Stimulated activated CD8-positive, alpha-beta memory T cell treated with anti-CD3 and anti-CD28 coated beads, Interleukin-15, amount 100 ng/mL, for 48 hours (primary cell): ENCODE results near the gene C12orf57.

Experiments used
- DNase-seq, 2 donors: peaks; one replicate each; pipeline ENCODE4 v3.0.0-alpha.2; 2020; ENCODE audit warnings: low read depth in 2 of 2

The C12orf57 gene

DNA sequence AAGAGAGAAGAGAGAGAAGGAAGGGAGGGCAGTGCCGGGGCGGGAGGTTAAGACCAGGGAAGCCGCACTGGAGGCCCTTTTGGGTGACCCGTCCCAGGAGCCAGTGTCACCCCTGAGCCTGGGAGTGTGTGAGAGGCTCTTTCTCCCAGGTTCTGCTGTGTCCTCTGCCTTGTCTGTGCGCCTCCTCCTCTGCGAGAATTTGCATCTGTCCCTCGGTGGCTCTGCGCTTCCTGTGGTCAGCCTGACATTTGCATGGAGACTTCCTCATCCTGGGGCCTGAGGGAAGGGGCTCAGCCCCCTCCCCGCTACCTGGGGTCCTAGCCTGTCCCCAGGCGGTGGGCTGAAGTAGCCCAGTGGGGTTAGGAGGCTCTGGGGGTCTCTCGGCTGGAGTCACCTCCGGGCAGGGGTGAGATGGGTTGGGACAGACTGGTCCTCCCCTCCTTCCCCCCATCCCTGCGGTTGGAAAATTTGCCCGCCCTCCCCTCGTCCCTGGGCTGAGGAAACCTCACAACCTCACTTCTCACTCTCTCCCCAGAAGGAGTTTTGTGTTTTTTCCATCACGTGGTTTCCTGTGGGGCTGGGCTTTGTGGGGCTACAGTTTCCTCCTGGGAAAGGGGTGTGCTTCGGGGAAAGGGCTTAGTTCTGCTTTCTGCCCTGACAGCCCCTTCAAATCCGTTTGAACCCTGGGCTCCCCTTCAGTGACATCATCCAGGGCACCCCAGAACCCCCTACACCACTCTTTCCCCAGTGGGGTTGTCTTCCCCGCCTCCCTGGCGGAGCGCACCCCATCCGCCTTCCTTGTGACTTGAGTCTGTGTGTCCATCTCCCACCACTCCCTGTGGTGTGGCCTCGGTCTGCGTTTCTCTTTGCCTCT lies 9.9 kb downstream of the C12orf57 start:
- peak; percentile 77 to 82 for DNase-seq

DNA sequence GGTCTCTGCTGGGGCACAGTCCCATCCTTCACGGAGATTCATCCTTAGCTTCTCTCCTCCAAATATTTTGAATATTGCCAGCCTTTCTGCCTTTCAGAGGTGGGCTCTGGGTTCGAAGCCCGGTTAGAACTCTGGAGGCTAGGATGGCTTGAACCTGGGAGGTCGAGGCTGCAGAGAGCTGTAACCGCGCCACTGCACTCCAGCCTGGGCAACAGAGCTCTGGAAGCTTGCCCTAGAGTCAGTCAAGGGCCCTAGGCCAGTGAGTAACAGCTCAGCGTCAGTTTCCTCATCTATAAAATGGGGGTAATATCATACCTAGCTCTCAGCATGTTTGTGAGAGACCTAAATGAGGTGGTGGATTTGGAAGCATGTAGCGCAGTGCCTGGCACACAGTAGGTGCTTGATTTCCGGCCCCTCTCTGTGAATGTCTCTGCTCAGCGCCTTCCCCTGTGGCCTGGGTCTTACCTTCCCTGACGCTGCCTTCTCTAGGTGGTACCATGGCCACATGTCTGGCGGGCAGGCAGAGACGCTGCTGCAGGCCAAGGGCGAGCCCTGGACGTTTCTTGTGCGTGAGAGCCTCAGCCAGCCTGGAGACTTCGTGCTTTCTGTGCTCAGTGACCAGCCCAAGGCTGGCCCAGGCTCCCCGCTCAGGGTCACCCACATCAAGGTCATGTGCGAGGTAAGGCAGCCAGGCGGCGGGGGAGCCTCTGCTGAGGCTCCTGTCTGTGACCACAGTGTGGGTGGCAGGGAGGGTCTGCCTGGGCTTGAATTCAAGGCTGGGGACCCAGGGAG lies 10.7 kb downstream of the C12orf57 start:
- no peak for DNase-seq

DNA sequence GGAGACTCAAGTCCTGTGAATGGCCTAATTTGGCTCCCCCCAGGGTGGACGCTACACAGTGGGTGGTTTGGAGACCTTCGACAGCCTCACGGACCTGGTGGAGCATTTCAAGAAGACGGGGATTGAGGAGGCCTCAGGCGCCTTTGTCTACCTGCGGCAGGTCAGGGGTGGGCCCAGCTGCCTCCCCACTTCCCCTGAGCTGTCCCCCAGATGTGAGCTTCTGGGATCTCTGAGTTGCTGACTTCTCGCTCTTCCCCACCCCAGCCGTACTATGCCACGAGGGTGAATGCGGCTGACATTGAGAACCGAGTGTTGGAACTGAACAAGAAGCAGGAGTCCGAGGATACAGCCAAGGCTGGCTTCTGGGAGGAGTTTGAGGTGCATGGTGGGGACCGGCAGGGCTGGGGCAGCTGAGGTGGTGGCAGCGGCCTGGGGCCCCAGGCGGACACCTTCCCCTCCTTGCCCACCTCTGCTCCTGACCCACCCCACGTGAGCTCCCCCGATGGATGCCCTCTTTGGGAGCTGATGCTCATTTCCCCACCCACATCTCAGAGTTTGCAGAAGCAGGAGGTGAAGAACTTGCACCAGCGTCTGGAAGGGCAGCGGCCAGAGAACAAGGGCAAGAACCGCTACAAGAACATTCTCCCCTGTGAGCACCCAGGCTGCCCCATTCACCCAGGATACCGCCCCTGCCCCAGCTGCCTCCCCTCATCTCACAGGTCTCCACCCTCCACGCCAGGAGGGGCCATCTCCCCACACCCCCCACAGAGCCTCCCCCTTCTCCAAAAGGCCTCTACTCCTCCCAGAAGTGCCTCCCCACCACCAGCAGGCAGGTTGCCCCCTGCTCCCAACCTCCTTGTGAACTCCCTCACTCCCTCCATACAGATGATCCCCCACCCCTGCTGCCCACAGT lies 11.5 kb downstream of the C12orf57 start:
- no peak for DNase-seq

DNA sequence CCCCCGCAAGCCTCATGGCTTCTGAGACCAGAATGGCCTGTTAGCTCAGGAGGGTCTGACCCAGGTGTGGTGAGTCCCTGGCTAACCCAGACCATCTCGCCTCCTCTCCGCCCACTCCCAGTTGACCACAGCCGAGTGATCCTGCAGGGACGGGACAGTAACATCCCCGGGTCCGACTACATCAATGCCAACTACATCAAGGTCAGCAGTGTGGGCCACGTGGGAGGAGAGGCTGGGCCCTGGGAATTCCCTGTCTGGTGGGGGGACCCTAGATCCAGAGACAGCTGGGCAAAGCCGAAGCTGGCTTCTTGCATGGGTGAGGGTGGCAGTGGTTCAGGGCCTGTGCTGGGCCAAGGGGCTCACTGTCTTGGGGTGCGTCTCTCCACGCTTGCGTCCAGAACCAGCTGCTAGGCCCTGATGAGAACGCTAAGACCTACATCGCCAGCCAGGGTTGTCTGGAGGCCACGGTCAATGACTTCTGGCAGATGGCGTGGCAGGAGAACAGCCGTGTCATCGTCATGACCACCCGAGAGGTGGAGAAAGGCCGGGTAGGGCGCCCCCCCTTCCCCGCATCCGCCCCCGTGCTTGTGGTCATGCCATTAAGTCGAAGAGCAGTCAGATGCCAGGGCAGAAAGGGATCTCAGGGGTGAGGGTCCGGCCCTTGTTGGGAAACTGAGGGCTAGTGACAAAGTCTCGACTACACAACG lies 12.4 kb downstream of the C12orf57 start:
- DNase-seq: no peak

DNA sequence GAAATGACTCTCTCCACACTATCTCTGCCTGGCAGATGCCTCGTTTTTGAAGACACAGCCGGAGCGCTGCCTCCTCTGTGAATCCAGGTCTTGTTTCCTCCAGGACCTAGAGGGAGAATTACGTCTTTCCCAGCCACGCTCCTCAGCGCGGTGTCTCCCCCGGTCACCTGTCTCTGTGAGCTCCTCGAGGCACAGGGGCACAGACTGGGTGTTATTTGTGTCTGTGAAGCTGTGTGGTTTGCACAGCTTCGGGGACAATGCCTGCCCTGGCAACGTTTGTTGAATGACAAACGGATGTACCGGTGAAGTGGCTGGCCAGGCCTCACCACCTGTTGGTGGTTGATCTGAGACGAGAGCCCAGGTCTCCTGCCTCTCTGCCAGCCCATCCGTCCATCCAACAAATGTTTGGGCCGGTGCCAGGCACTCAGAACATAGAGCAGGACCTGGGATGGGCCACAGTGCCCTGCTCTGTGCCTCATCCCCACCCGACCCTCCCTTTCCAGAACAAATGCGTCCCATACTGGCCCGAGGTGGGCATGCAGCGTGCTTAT lies 13.4 kb downstream of the C12orf57 start:
- no peak for DNase-seq

DNA sequence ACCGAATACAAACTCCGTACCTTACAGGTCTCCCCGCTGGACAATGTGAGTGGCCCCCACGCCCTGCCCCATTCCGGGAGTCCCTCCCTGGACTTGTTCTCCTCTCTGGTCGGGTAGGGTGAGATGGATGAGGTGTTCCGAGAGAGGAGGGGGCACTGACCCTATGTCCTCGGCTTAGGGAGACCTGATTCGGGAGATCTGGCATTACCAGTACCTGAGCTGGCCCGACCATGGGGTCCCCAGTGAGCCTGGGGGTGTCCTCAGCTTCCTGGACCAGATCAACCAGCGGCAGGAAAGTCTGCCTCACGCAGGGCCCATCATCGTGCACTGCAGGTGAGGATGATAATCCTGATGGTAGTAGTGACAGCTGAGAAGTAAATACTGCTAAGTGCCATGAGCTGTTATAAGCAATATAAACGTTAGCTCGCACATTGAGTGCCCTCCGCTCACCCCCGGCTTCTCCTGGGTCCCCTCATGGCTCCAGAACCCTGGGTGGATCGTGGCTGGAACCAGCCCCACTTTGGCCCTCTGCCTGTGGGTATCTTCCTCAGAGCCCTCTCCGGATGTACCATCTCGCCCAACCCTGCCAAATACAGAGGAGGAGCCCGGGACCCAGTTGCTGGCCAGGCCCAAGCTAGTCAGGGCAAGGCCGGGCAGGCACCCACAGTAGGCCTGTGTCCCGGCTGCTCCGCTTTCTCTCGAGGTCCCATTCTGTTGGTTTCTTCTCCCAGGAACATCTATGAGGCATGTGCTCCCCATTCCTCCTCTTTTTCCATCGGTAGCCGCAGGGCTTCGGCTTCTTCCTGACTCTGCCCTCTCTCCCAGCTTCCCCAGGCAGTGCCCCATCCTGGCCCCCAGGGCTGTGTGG lies 14.2 kb downstream of the C12orf57 start:
- DNase-seq: no peak

DNA sequence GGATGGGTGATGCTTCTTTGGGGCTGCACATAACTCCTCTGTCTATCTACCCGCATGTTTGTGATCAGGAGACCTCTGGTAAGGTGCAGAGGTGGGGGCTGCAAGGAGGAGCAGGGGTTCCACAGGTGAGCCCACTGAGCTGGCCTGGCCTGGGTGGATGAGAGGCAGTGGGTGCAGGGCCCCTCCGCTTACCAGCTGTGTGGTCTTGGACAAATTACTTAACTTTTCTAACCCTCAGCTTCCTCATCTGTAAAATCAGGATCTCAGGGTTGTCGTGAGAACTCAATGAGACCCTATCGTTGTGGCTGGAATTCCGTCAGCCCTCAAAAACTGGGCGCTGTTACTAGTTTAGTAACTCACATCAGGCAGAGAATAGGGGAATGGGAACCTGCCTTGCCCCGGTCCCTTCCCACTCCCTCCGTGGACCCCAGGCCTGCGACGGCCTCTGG lies 14.8 kb downstream of the C12orf57 start:
- no peak for DNase-seq

DNA sequence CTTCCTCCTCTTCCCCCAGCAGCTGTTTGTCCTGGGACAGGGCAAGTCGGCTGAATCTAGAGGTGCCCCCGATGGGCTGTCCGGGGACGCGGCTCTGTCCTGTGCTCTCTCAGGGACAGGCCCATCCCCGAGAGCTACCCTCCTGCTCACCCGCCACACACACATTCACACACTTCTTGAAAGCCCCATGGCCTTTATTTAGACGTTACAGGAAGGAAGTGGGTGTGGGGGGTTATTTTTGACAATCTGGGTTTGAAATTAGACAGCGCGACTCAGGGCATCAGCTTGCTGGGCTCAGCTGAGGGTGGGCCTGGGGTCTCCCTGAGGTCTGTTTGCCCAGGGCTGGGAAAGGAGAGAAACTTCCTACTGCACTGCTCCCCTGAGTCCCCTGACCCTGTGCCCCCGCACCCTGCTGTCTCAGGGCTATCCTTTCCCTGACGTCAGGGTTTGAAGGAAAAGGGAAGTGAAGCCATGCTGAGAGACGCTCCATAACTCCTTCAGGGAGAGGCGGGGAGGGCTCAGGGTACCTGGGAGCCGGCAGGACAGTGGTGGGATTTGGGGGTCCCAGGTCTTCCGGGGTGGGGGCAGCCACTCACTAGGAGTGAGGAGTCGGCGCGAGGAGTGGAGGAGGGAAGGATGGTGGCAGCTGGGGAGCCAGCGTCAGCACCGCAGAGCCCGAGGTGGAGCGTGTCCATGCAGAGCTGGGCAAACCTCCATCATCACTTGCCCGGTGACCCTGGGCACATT lies 15.4 kb downstream of the C12orf57 start:
- DNase-seq: no peak

DNA sequence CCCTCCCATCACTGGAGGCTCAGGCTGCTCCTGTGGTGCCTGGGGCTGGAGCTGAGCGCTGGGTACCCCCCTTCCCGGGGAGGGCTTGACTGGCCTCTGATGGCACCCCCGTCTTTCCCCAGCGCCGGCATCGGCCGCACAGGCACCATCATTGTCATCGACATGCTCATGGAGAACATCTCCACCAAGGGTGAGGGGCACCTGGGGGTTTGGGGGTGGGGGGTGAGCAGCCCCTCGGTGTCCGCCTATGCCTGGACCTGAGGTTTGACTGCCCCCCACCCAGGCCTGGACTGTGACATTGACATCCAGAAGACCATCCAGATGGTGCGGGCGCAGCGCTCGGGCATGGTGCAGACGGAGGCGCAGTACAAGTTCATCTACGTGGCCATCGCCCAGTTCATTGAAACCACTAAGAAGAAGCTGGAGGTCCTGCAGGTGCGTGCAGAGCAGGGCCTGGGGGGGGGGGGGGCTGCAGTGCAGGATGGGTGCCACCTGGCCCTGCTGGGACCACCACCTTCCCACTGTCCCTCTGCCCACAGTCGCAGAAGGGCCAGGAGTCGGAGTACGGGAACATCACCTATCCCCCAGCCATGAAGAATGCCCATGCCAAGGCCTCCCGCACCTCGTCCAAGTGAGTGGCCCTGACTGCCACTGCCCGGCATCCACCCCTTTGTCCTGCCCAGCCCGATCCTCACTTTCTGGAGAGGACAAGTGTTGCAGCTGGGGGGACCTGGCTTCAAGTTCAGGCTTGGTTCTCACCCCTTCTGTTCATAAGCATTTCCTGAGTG lies 16.2 kb downstream of the C12orf57 start:
- no peak for DNase-seq

DNA sequence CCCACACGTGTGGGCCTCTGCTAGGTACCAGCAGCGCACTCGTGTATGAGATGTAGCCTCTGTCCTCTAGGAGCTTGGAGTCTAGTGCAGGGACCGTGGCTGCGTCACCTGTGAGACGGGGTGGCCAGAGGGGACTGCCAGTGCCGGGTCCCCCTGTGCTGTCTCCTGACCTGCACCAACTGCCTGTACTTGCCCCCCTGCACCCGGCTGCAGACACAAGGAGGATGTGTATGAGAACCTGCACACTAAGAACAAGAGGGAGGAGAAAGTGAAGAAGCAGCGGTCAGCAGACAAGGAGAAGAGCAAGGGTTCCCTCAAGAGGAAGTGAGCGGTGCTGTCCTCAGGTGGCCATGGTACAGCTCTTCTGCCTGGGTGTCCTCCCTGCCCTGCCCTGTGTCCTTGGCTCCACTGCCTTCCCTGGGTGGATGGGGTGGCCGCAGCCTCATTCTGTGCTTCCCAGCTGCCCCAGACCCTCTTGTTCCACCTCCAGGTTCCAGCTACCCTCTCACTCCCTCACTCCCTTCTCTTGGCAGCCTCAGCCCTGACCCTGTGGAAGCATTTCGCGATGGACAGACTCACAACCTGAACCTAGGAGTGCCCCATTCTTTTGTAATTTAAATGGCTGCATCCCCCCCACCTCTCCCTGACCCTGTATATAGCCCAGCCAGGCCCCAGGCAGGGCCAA lies 16.9 kb downstream of the C12orf57 start:
- DNase-seq: no peak

DNA sequence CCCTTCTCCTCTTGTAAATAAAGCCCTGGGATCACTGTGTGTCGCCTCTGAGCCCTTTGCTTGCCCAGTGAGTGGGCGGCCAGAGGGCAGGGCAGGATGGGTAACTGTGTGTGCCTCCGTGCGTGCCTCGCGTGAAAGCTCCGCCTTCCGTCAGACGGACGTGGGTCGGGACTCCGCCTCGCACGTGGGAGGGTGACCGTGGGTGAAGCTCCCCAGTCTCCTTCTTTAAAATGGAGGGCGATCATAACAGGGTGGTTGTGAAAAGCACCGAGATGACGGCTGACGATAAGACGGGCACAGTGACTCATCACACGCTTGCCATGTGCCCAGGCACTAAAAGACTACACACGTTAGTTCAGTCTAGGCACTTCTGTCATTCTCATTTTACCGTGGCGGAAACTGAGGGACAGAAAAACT lies 17.5 kb downstream of the C12orf57 start:
- DNase-seq: peak; percentile 90 to 93

DNA sequence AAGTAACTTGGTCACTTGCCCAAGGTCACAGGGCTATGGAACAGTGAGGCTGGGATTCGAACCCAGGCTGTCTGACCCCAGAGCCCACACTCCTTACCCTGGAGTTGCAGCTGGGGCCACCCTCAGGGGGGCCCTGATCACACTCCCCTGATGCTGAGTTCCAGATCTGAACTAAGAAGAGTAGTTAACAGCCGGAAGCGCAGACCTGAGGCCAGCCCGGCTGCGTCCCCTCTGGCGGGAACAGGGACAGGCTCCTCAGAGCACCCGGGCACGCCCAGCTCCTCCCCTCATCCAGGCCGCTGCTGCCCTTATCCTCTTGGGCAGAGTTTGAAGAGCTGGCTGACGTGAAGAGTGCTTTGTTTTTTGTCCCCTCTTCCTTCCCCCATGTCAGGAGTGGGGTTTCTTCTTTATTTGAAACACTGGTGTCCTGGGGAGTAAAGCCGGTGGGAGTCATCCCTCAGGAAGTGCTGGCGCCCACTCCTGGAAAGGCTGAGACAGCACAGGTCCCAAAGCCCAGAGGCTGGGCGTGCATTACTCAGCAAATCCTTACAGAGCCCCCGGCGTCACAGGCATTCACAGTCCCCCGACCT lies 18.0 kb downstream of the C12orf57 start:
- no peak for DNase-seq

DNA sequence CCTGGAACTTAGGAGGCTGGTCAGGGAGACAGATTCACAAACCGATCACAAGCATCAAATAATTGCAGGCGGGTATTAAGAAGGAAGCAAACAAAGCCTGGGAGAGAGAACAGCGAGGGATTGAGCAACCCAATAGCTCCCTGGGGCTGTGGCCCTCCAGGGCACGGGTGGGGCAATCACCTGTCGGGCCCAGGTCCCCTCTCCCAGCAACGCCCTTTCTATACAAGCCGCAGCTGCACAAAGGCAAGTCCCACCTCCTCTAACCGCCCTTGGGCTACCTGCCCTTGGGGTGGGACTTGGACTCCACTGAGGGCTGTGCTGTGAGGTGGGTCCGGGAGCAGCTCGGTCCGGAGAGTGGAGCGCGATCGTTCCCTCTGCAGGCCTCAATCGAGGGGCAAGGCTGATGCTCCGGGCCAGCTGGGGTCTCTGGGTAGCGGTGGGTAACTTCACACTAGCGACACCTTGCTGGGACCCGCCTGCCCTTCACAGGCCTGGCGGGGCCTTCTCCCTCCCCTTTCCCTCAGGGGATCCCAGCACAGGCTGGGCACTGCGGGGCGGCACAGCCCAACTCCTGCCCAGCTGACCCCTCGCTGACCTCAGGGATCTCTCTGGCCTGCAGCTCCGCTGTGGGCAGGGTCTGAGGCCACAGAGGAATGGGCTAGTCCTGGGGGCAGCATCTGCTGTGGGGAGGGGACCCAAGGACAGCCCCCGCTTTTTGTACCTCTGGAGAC lies 18.6 kb downstream of the C12orf57 start:
- DNase-seq: no peak

DNA sequence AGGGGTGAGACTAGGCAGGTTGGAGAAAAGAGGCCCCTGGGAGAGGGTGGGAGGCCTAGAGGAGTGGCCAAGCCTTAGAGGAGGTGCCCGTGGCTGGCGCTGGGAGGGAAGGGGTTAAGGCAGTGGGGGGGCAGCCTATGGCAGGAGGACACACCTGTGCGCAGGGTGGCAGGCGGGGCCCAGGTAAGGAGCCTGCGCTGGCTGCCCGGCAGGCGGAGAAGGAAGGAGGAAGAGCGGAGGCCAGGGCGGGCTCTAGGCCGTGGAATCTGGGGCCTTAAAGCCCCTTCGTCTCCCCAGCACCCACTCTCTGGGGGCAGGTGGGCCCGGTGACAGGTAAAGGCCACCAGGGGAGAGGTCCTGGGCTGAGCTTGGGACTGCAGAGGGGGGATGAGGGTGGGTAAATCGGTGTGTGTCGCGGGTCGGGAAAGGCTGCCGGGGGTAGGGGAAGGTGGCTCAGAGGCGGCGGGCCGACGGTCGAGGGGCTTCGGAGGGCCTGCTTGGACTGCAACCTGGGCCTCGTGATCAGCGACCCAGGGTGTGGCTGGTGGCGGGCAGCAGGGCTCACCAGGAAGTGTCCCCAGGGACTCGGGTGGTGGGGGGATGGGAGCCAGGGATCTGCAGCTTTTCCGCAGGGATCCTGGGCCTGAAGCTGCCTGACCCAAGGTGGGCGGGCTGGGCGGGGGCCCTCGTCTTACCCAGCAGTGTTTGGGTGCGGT lies 19.4 kb downstream of the C12orf57 start:
- DNase-seq: no peak

DNA sequence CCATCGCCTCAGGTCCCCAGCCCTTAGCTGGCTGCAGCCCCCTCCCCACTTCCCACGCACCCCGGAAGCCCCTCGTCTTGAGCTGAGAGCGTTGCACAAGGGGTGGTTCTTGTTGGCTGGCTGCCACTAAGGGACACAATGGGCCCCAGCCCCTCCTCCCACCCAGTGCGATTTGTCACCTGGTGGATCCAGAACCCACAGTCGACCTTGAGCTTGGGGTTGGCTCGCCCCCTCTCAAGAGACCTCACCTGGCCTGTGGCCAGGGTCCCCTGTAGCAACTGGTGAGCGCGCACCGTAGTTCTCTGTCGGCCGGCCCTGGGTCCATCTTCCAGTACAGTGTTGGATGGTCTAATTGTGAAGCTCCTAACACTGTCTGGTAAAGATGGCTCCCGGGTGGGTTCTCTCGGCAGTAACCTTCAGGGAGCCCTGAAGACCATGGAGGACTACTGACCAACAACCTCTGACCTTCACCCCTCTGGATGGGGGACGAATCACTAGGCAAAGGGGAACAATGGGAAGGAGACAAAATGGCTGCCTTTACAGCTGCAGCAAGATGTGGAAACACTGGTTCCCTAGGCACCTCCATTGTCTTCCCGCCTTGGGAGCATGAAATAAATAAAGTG lies 20.1 kb downstream of the C12orf57 start:
- DNase-seq: no peak

DNA sequence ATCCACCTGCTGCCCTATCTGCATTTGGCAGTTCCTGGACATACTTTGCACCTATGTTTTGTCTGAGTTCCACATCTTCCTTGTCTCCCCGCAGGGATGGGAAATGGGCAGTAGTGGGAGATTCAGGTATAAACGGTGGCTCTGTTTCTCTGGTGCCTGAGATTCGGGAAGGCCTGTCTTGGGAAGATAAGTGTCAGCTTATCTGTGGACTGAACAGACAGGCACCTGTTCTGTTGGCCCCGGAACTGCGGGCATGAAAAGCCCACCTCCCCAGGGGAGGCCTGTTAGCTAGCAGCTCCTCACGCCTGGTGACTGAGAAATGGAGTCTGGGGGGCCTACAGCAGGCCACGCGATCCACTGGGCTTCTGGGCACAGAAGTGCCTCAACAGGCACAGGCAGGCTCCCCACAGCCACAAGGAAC lies 20.8 kb downstream of the C12orf57 start:
- DNase-seq: no peak
